Uterine smooth muscle cell (primary cell): ENCODE measurements around the gene OCIAD2. TPM values are rescaled to one million over a fixed set of nuclear protein-coding genes. Genes with fewer than 3 reads are reported as not detected.

Experiments
- total RNA-seq: library from RNA; depleted of rRNA; stranded (reverse); fragments of >200 nt; gene quantifications from 2 replicates; pipeline ENCODE4 v1.2.3, GENCODE V29; 2014

The OCIAD2 gene
- 21.1 and 25.1 TPM in 2 replicates for total RNA-seq

GRCh38 chr4:48906206-48907173 lies at the start of gene OCIAD2:
TSS of gene OCIAD2 (minus strand) at chr4:48906774. CDS start at chr4:48904549, 2,225 bp downstream.

Other genes starting within 250 kb of the OCIAD2 start
- gene FRYL, start 126.5 kb downstream of the OCIAD2 start, total RNA-seq: 62.0 and 91.9 TPM in 2 replicates
- 82.9 and 89.7 TPM in 2 replicates for gene OCIAD1, start 75.7 kb downstream of the OCIAD2 start, total RNA-seq
- gene CWH43, start 79.5 kb upstream of the OCIAD2 start, total RNA-seq: 0.12 TPM in 1 of 2 replicates, not detected in the other